Ovary (tissue), 10 donors: ENCODE results near the gene AOAH. TPM values are rescaled to one million over a fixed set of nuclear protein-coding genes. Genes with fewer than 3 reads are reported as not detected.

Experiments used
- DNase-seq, 5 donors: peaks; one replicate each; pipeline ENCODE4 v3.0.0-alpha.2; 2019 to 2020
- H3K27ac ChIP-seq, 2 donors: fragments of 200-600 bp; one replicate each; pipeline versions ENCODE4 v1.5.1 to v1.8.0; 2019 to 2022
- H3K27me3 ChIP-seq: fragments of 200-600 bp; one replicate; pipeline ENCODE4 v1.8.0; 2022
- H3K36me3 ChIP-seq: fragments of 200-600 bp; sonication (generic); one replicate; pipeline ENCODE4 v1.5.1; 2019
- H3K4me1 ChIP-seq: one replicate; pipeline ENCODE4 v1.8.1; 2013; ENCODE audit warnings: mild to moderate bottlenecking, moderate library complexity; ENCODE audit not compliant: insufficient read depth
- H3K4me3 ChIP-seq: fragments of 200-600 bp; sonication (generic); one replicate; pipeline ENCODE4 v1.5.1; 2017
- H3K9me3 ChIP-seq, 2 donors: fragments of 200-600 bp in 1 of 2; sonication (generic) in 1 of 2; one replicate each; pipeline versions ENCODE4 v1.5.1 to v1.8.1; 2013 to 2019; ENCODE audit warnings: mild to moderate bottlenecking in 1 of 2, moderate library complexity in 1 of 2
- EP300 ChIP-seq: sonication (generic); formaldehyde crosslinking; IDR thresholded peaks from one replicate; pipeline ENCODE4 v1.6.1; 2017; ENCODE audit warnings: antibody characterized with exemption
- POLR2A ChIP-seq: fragments of 450-650 bp; IDR thresholded peaks from one replicate; pipeline ENCODE4 v1.6.1; 2017; ENCODE audit warnings: antibody characterized with exemption, mild to moderate bottlenecking, moderate library complexity
- WGBS, 3 donors: extraction: QIAGEN DNeasy Blood & Tissue Kit in 1 of 3; methylation state at CpG; one replicate each; pipeline versions ENCODE4 v1.1.5 to v1.1.7; 2013 to 2017; 5-methylcytosine and 5-hydroxymethylcytosine counted together
- intact Hi-C, 4 donors: fragments of 100-400 bp; cut with DNase I; formaldehyde crosslinking; loops; one replicate each; pipeline versions ENCODE4 v1.11.0 to v1.15.1; 2022 to 2023
- long read RNA-seq, 3 donors: library from polyadenylated mRNA in 2 of 3; unstranded in 2 of 3; transcript quantifications; one replicate each; pipeline ENCODE4 v2.0.0 and lab custom pipeline, GENCODE V29; 2021 to 2026
- polyA plus RNA-seq, 2 donors: library from polyadenylated mRNA; stranded (reverse); fragments of 200-250 nt in 1 of 2; fragments of 350-450 nt in 1 of 2; fragmentation: Illumina TruSeq in 1 of 2; extraction: RNeasy Lipid Tissue Mini Kit (QIAGEN cat#74804) in 1 of 2; gene quantifications; one replicate each; pipeline ENCODE4 v1.2.3, GENCODE V29; 2013 to 2014
- total RNA-seq, 7 donors: library from RNA; depleted of rRNA in 2 of 7; stranded (reverse); fragments of >200 nt in 2 of 7; fragmentation: NEBNext Ultra II Directional in 3 of 7; extraction: Animal tissue kit (Norgen Biotek cat#: 25700) in 3 of 7; gene quantifications; one replicate each; pipeline versions ENCODE4 v1.1.0 to v1.2.4, GENCODE V29; 2016 to 2023
- TF ChIP-seq, protein P1 (sequence below), 3 donors: fragments of 450-650 bp in 2 of 3; fragments of 200-600 bp in 1 of 3; IDR thresholded peaks; one replicate each; pipeline versions ENCODE4 v1.5.1 to v1.8.0; 2016 to 2022; ENCODE audit warnings: antibody characterized with exemption in 3 of 3, mild to moderate bottlenecking in 1 of 3
- donor health status: DM: no; HTN: no; CAD: no; lungs with moderate emphysema.
- donor health status: DM: no; HTN: no; CAD: no.
- donor health status: Bipolar disorder and iron deficiency.
- donor health status: DM: yes; HTN: yes; CAD: no.
- donor health status: DM: no; HTN: no; CAD: no.
- donor health status: DM: yes; HTN: yes; CAD: no.

Gene AOAH, protein sequence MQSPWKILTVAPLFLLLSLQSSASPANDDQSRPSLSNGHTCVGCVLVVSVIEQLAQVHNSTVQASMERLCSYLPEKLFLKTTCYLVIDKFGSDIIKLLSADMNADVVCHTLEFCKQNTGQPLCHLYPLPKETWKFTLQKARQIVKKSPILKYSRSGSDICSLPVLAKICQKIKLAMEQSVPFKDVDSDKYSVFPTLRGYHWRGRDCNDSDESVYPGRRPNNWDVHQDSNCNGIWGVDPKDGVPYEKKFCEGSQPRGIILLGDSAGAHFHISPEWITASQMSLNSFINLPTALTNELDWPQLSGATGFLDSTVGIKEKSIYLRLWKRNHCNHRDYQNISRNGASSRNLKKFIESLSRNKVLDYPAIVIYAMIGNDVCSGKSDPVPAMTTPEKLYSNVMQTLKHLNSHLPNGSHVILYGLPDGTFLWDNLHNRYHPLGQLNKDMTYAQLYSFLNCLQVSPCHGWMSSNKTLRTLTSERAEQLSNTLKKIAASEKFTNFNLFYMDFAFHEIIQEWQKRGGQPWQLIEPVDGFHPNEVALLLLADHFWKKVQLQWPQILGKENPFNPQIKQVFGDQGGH
- 1 to 10 TPM in 6 of 7 donors, under 1 TPM in 1; 0.83 to 9.5 (median 4.8) TPM for total RNA-seq
- 10 to 100 TPM in 1 of 2 donors, 1 to 10 TPM in 1; 1.7 to 14.0 TPM for polyA plus RNA-seq
- long read RNA-seq, donor 1, partial matches to known transcripts: 0 of 1 reads
- long read RNA-seq, donor 1, other reads (novel, unspliced or antisense): 0 of 1 reads
- long read RNA-seq, donor 2, partial matches to known transcripts: 0 of 1 reads
- long read RNA-seq, donor 2, other reads (novel, unspliced or antisense): 0 of 1 reads
- long read RNA-seq, donor 3, partial matches to known transcripts: 0 of 3 reads
- long read RNA-seq, donor 3, other reads (novel, unspliced or antisense): 1 of 3 reads

DNA sequence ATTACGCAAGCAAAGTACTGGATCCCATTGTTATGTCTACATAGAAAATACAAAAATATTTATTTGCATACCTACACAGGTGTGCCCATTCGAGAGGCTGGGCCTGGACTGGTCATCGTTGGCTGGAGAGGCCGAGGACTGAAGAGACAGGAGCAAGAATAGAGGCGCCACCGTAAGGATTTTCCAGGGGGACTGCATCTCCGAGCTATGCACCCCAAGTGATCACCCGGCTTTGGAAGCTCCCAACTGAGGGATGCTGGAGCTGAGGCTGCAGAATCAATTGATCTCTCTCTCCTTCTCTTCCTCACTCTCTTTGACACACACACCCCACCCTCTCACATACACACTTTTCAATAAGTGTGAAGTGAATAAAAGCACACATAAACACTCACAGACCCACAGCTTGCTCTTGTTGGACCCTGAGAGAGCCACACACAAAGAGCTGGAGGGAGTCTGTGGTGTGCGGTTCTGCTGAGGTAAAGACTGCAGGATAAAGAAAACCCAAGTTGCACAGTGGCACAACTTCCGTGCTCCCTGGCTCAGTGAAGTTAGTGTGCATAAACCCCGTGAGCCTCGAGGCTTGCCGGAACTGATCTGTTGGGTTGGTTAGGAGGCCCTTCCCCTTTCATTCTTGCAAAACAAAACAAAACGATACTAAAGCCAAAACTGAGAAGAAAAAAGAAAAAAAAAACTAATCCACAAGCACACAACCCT, at the start of gene AOAH:
Gene AOAH (minus strand): TSS at position 544 of the 714 bp plus-strand sequence. CDS start 346 bp downstream, at position 198.
- H3K9me3 ChIP-seq: no peaks in the 10 kb centered on the region
- DNase-seq: no peak
- no peak for TF ChIP-seq EP300
- TF ChIP-seq, protein P1, sequence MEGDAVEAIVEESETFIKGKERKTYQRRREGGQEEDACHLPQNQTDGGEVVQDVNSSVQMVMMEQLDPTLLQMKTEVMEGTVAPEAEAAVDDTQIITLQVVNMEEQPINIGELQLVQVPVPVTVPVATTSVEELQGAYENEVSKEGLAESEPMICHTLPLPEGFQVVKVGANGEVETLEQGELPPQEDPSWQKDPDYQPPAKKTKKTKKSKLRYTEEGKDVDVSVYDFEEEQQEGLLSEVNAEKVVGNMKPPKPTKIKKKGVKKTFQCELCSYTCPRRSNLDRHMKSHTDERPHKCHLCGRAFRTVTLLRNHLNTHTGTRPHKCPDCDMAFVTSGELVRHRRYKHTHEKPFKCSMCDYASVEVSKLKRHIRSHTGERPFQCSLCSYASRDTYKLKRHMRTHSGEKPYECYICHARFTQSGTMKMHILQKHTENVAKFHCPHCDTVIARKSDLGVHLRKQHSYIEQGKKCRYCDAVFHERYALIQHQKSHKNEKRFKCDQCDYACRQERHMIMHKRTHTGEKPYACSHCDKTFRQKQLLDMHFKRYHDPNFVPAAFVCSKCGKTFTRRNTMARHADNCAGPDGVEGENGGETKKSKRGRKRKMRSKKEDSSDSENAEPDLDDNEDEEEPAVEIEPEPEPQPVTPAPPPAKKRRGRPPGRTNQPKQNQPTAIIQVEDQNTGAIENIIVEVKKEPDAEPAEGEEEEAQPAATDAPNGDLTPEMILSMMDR (IDR thresholded peaks at IDR 0.05): no peak
- TF ChIP-seq POLR2A: no peak
- intact Hi-C loops: no loop called here
- H3K4me3 ChIP-seq: no peak within 1 kb of the TSS
- H3K27ac ChIP-seq: no peak within 1 kb of the TSS
- H3K4me1 ChIP-seq: peaks cover 2% of the 10 kb centered on the region
- H3K36me3 ChIP-seq: no peaks in the 10 kb centered on the region
- WGBS, 3 donors: 51 to 58% (median 57%) methylated on average over 14 of the region's 14 CpGs
- no peaks in the 10 kb centered on the region for H3K27me3 ChIP-seq

DNA sequence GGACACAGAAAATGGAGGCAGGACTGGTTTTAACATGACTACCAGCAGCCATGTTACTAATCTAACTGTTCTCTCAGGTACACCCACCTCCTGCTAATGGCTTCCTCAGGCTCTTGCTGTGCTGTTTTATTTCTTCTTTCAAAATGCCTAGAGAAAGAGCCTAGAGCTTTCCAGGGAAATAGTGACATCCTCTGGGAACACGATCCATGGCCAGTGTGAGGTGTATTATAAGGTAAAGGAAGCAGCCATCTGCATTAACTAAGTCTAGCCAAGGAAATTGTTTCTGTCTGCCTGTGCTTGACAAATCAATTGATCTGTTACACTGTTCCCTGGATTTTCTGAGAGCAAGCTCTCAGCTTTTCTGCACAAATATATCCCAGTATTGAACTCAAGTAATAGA, 42.2 kb upstream of the AOAH start:
- no peaks in the 10 kb centered on the region for H3K36me3 ChIP-seq
- no peaks in the 10 kb centered on the region for H3K9me3 ChIP-seq
- TF ChIP-seq EP300 (no peak), POLR2A (no peak)
- TF ChIP-seq, protein P1 (IDR thresholded peaks at IDR 0.05): no peak
- intact Hi-C loops: no loop called here
- no peak overlapping the region for H3K4me3 ChIP-seq
- no peak for DNase-seq
- H3K4me1 ChIP-seq: no peaks in the 10 kb centered on the region
- WGBS, 3 donors: 82 to 92% (median 82%) methylated on average over 1 of the region's 1 CpG
- H3K27me3 ChIP-seq: no peaks in the 10 kb centered on the region
- no peak overlapping the region for H3K27ac ChIP-seq

DNA sequence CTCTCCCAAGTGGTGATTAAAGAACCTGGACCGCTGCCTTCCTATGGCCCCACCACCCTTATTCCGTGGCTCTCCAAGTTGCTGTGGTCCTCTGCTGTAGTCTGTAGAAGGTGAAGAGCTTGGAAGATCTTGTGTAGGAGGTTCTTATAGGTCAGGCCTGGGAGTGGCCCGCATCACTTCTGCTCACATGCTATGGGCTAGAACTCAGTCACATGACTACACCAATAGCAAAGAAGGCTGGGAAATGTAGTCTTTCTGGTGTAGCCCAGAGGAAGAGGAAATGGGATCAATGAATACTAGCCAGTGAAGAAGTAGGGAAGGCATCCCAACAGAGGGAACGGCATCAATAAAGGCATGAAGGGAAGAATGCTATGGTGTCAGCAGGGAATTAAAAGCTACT, 41.3 kb upstream of the AOAH start:
- H3K9me3 ChIP-seq: no peaks in the 10 kb centered on the region
- intact Hi-C loops: no loop called here
- WGBS, 3 donors: 78 to 94% (median 80%) methylated on average over 4 of the region's 4 CpGs
- TF ChIP-seq EP300: no peak
- no peak for TF ChIP-seq POLR2A
- TF ChIP-seq, protein P1 (IDR thresholded peaks at IDR 0.05): no peak
- H3K4me1 ChIP-seq: no peaks in the 10 kb centered on the region
- no peaks in the 10 kb centered on the region for H3K36me3 ChIP-seq
- no peak for DNase-seq
- no peak overlapping the region for H3K27ac ChIP-seq
- H3K4me3 ChIP-seq: no peak overlapping the region
- no peaks in the 10 kb centered on the region for H3K27me3 ChIP-seq

DNA sequence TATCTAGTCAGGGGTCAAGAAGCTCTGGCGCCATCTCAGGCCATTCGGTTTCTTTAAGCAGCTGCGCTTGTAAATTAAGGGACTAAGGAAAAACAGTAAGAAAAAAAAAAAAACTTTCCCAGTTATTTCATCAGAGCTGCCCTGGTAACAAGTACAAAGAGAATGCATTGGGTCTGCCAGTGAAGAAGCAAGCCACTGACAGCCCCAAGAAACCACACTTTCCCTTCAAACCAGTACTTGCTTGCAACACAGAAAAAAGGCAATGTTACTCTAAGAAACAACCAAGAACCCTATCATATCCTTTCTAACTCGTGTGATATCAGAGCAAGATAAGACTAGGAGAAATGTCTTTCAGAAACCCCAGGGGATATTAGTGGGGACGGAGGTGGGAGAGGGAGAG, 40.6 kb upstream of the AOAH start:
- intact Hi-C loops: no loop called here
- Histone ChIP-seq H3K27me3 (no peaks in the 10 kb centered on the region), H3K4me3 (no peak overlapping the region), H3K36me3 (no peaks in the 10 kb centered on the region), H3K4me1 (no peaks in the 10 kb centered on the region), H3K27ac (no peak overlapping the region), H3K9me3 (no peaks in the 10 kb centered on the region)
- DNase-seq: no peak
- TF ChIP-seq POLR2A (no peak), EP300 (no peak)
- TF ChIP-seq, protein P1 (IDR thresholded peaks at IDR 0.05): no peak
- 79 to 84% (median 79%) methylated on average over 5 of the region's 5 CpGs for WGBS, 3 donors
